ENCODE data around the gene SPTBN1. TPM values are rescaled to one million over a fixed set of nuclear protein-coding genes. Genes with fewer than 3 reads are reported as not detected.

SPTBN1 gene
- total RNA-seq, 2 donors from 2014 or later = 179 to 194 TPM

DNA sequence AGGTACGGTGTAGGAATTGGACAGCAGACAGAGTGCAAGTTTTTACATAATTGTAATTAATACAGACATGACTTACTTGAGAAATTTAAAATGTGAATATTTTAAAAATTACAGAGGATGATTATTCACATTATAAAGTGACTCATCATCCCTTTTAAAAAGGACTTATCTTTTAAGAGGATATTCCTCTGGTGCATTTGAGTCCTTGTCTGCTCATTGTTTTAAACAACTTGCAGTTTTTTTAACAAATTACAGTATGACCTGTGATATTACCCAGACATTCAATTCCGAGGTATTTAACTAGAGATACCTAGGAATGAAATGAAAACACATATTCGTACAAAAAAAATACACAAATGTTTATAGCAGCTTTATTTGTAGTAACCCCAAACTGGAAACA, 38.0 kb downstream of the SPTBN1 start:
- H3K4me3 Mint-ChIP-seq = no peak overlapping the region
- DNase-seq = no peak
- 95% methylated on average over 3 of the region's 3 CpGs; no CpG with 5 or more reads in 1 of the 2 experiments for WGBS, 2 experiments (ENCODE audit: insufficient coverage in 1 of 2, insufficient read length in 1 of 2)
- no peak overlapping the region for H3K27ac ChIP-seq (ENCODE audit: low read depth, low read length)
- no peaks in the 10 kb centered on the region for H3K27me3 Mint-ChIP-seq (ENCODE audit: insufficient read depth)
- H3K27me3 ChIP-seq (ENCODE audit: control insufficient read depth, insufficient read depth, low read length, poor library complexity, severe bottlenecking) = no peaks in the 10 kb centered on the region
- TF ChIP-seq, protein P1, sequence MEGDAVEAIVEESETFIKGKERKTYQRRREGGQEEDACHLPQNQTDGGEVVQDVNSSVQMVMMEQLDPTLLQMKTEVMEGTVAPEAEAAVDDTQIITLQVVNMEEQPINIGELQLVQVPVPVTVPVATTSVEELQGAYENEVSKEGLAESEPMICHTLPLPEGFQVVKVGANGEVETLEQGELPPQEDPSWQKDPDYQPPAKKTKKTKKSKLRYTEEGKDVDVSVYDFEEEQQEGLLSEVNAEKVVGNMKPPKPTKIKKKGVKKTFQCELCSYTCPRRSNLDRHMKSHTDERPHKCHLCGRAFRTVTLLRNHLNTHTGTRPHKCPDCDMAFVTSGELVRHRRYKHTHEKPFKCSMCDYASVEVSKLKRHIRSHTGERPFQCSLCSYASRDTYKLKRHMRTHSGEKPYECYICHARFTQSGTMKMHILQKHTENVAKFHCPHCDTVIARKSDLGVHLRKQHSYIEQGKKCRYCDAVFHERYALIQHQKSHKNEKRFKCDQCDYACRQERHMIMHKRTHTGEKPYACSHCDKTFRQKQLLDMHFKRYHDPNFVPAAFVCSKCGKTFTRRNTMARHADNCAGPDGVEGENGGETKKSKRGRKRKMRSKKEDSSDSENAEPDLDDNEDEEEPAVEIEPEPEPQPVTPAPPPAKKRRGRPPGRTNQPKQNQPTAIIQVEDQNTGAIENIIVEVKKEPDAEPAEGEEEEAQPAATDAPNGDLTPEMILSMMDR (conservative IDR thresholded peaks at IDR 0.05) = no peak
- no peaks in the 10 kb centered on the region for H3K4me1 ChIP-seq (ENCODE audit: control insufficient read depth, insufficient read depth, low read length)
- H3K9me3 Mint-ChIP-seq = no peaks in the 10 kb centered on the region
- H3K4me3 ChIP-seq (ENCODE audit: low read length) = no peak overlapping the region
- H3K36me3 ChIP-seq (ENCODE audit: control insufficient read depth, insufficient read depth, low read length) = no peaks in the 10 kb centered on the region
- H3K27ac Mint-ChIP-seq = no peak overlapping the region
- no peaks in the 10 kb centered on the region for H3K36me3 Mint-ChIP-seq (ENCODE audit: low read depth)
- H3K9ac ChIP-seq (ENCODE audit: extremely low read depth, low read length, poor library complexity, severe bottlenecking) = no peak overlapping the region
- H3K9me3 ChIP-seq (ENCODE audit: control insufficient read depth, low read length) = no peaks in the 10 kb centered on the region
- H3K4me1 Mint-ChIP-seq = peaks cover 33% of the 10 kb centered on the region

DNA sequence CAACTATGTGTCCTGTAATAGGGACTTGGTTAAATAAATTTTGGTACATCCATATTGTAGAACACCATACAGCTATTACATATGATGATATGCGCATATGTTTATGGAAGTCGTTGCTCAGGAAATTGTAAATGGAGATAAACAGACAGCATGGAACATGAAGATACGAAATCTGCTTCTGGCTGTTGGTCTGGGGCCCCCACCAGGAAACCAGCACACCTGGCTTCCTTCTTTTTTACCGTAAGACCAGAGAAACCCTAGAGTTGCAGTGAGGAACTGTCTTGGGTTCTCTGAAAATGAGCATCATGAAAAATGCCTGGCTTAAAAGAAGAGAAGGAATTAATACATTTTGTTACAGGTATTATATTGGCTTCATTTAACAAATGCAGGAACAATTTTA, 40.8 kb downstream of the SPTBN1 start:
- Histone ChIP-seq H3K36me3 (ENCODE audit: control insufficient read depth, insufficient read depth, low read length) (no peaks in the 10 kb centered on the region), H3K9me3 (ENCODE audit: control insufficient read depth, low read length) (no peaks in the 10 kb centered on the region), H3K9ac (ENCODE audit: extremely low read depth, low read length, poor library complexity, severe bottlenecking) (no peak overlapping the region), H3K27ac (ENCODE audit: low read depth, low read length) (no peak overlapping the region), H3K4me1 (ENCODE audit: control insufficient read depth, insufficient read depth, low read length) (no peaks in the 10 kb centered on the region), H3K27me3 (ENCODE audit: control insufficient read depth, insufficient read depth, low read length, poor library complexity, severe bottlenecking) (no peaks in the 10 kb centered on the region), H3K4me3 (ENCODE audit: low read length) (no peak overlapping the region)
- Mint-ChIP-seq H3K27me3 (ENCODE audit: insufficient read depth) (no peaks in the 10 kb centered on the region), H3K27ac (no peak overlapping the region), H3K36me3 (ENCODE audit: low read depth) (no peaks in the 10 kb centered on the region), H3K4me1 (peaks cover 26% of the 10 kb centered on the region), H3K4me3 (no peak overlapping the region), H3K9me3 (no peaks in the 10 kb centered on the region)
- TF ChIP-seq, protein P1 (conservative IDR thresholded peaks at IDR 0.05) = peak; percentile 32
- 91% methylated on average over 4 of the region's 4 CpGs; no CpG with 5 or more reads in 1 of the 2 experiments for WGBS, 2 experiments (ENCODE audit: insufficient coverage in 1 of 2, insufficient read length in 1 of 2)
- no peak for DNase-seq

GRCh38 chr2:54497763-54498680, 41.9 kb downstream of the SPTBN1 start:
- Histone ChIP-seq H3K4me1 (ENCODE audit: control insufficient read depth, insufficient read depth, low read length) (no peaks in the 10 kb centered on the region), H3K36me3 (ENCODE audit: control insufficient read depth, insufficient read depth, low read length) (no peaks in the 10 kb centered on the region), H3K9ac (ENCODE audit: extremely low read depth, low read length, poor library complexity, severe bottlenecking) (no peak overlapping the region), H3K27ac (ENCODE audit: low read depth, low read length) (no peak overlapping the region), H3K9me3 (ENCODE audit: control insufficient read depth, low read length) (no peaks in the 10 kb centered on the region), H3K27me3 (ENCODE audit: control insufficient read depth, insufficient read depth, low read length, poor library complexity, severe bottlenecking) (no peaks in the 10 kb centered on the region), H3K4me3 (ENCODE audit: low read length) (no peak overlapping the region)
- H3K27me3 Mint-ChIP-seq (ENCODE audit: insufficient read depth) = no peaks in the 10 kb centered on the region
- no peak overlapping the region for H3K4me3 Mint-ChIP-seq
- DNase-seq = peak; percentile 74
- no peaks in the 10 kb centered on the region for H3K36me3 Mint-ChIP-seq (ENCODE audit: low read depth)
- WGBS, 2 experiments (ENCODE audit: insufficient coverage in 1 of 2, insufficient read length in 1 of 2) = 87 to 100% methylated on average over 1 to 8 of the region's 8 CpGs
- H3K9me3 Mint-ChIP-seq = no peaks in the 10 kb centered on the region
- H3K4me1 Mint-ChIP-seq = peaks cover 25% of the 10 kb centered on the region
- H3K27ac Mint-ChIP-seq = no peak overlapping the region
- TF ChIP-seq, protein P1 (conservative IDR thresholded peaks at IDR 0.05) = peak; percentile 76

All from endodermal cell (in vitro differentiated cells).